Mononuclear cell (primary cell): Measurements from ENCODE around the gene CENPN. TPM values are rescaled to one million over a fixed set of nuclear protein-coding genes. Genes with fewer than 3 reads are reported as not detected.

ENCODE experiments used
- H3K27me3 ChIP-seq: 2 replicates; pipeline ENCODE4 v1.6.0; 2011; ENCODE audit warnings: low read length, control low read depth; ENCODE audit not compliant: insufficient read depth
- H3K4me1 ChIP-seq: 2 replicates; pipeline ENCODE4 v1.5.1; 2011; ENCODE audit warnings: mild to moderate bottlenecking, low read length, control low read depth; ENCODE audit not compliant: insufficient read depth
- H3K4me3 ChIP-seq: 2 replicates; pipeline ENCODE4 v1.5.1; 2011; ENCODE audit warnings: mild to moderate bottlenecking, low read length, moderate library complexity
- H3K9me3 ChIP-seq: 2 replicates; pipeline ENCODE4 v1.5.1; 2011; ENCODE audit warnings: low read depth, mild to moderate bottlenecking, control low read depth, low read length
- total RNA-seq: library from RNA; depleted of rRNA; stranded (reverse); fragments of >200 nt; gene quantifications from one replicate; pipeline ENCODE4 v1.2.3, GENCODE V29; 2012

CENPN gene
- total RNA-seq, 1 donor: 8.6 TPM

DNA sequence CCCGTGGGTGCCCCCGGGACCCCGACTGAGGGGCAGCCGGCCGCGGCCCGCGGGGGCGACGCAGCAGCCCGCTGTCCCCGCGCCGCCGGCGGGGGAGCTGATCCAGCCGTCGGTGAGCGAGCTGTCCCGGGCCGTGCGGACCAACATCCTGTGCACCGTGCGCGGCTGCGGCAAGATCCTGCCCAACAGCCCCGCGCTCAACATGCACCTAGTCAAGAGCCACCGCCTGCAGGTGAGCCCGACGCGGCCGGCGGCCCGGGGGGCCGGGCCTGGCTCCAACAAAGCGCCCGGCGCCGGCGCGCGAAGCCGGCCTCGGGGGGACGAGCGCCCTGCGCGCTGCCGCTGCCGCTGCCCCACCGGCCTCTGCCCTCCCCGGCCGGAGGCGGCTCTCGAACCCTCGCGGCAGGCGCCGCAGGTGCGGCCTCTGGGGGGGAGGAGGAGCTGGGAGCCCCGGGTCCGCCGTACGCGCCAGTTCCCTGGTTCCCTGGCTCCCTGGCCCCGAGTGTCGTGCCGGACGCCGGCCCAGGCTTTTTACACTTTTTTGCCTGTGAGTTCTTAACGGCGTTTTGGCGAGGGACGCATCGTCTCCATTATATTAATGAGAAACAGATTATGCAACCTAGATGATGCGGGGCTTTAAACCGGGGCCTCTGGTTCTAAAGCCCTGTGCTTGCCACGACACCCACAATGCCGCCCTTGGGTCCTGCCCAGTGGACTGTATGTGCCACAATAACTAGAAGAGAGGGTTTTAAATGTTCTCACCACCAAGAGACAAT is 29.1 kb downstream of the CENPN start:
- Histone ChIP-seq H3K4me3 (peak overlapping the region; percentile 73), H3K4me1 (peaks cover 24% of the 10 kb centered on the region), H3K9me3 (no peaks in the 10 kb centered on the region), H3K27me3 (no peaks in the 10 kb centered on the region)

DNA sequence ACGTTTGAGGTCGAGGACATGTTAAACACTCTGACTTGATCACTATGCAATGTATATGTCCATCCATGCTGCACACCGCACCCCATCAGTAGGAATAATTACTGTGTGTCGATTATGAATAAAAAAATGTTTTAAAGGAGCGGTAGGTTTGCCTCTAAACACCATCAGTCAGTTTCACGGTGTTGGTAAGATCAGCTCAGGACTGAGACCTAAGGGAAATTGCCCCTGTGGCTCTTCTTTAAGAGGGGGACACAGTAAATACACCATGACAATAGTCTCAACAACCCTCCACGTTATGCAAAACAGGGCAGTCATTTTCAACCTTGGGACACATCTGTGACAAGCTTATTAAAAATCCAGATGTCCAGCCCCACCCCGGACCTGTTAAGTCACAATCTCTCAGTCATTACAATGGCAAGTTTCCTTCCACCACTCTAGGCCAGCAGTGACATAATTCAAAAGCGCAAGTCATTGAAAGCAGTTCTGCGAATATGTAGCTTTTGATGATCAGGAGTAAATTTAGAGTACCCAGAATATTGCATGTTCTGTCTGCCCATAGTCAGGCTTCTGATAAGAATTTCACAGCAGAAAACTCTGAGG is 29.8 kb downstream of the CENPN start:
- Histone ChIP-seq H3K4me1 (peaks cover 24% of the 10 kb centered on the region), H3K4me3 (peak overlapping the region; percentile 73), H3K27me3 (no peaks in the 10 kb centered on the region), H3K9me3 (no peaks in the 10 kb centered on the region)

DNA sequence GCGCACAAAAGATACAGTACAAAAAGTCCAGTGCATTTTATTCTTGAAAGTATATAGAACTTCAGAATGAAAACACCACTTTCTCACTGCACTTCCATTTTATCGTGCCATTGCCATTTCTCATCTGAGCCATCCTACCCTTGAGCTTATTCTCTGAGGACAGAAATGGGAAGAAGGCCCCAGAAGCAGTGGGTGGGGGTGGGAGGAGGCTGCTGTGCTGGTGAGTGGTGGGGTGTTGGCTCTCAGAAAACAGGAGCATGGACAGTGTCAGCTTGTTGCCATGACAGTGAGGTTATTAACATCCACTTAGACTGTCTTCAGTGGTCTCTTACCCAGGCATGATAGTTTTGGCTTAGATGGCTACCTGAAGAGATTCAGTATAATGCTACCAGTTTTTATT is 33.1 kb downstream of the CENPN start:
- no peak overlapping the region for H3K4me3 ChIP-seq
- no peaks in the 10 kb centered on the region for H3K9me3 ChIP-seq
- H3K27me3 ChIP-seq: no peaks in the 10 kb centered on the region
- H3K4me1 ChIP-seq: peaks cover 24% of the 10 kb centered on the region

DNA sequence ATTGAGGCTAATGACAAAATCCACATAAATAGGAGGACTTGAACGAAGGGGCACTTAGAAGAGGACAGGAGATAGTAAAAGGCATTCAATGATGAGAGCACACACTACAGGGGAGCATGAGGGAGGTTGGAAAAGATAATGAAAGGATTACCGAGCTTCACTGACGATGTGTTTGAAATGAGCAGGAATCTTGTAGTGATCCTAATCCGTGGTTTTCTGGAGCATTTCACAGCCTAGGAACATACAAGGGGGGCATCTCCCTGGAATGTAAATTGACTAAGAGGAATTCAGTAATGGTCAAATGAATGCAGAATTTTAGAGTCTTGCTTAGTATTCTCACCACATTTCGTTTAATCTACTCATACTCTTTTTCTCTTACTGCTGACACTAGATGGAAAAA is 33.8 kb downstream of the CENPN start:
- Histone ChIP-seq H3K4me3 (no peak overlapping the region), H3K4me1 (peaks cover 24% of the 10 kb centered on the region), H3K9me3 (no peaks in the 10 kb centered on the region), H3K27me3 (no peaks in the 10 kb centered on the region)

DNA sequence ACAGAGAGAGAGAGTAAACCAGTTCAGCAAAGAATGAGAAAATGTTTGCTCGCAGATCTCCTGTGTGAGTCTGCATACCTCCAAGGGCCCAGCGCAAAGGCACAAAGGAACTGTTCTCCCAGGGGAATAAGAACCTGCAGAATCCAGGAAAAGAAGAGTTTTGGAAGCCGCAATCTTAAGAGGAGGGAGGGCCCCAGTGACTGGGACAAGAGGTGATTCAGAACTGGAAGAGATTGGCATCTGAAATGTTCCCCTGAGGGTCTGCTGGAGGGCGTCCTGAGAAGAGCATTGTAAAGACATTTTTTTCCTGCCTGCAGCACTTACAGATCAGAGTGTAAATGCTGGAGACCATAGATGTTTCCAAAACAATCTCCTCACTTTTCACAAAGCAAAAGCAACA is 34.7 kb downstream of the CENPN start:
- Histone ChIP-seq H3K4me1 (peaks cover 20% of the 10 kb centered on the region), H3K4me3 (no peak overlapping the region), H3K27me3 (no peaks in the 10 kb centered on the region), H3K9me3 (no peaks in the 10 kb centered on the region)

DNA sequence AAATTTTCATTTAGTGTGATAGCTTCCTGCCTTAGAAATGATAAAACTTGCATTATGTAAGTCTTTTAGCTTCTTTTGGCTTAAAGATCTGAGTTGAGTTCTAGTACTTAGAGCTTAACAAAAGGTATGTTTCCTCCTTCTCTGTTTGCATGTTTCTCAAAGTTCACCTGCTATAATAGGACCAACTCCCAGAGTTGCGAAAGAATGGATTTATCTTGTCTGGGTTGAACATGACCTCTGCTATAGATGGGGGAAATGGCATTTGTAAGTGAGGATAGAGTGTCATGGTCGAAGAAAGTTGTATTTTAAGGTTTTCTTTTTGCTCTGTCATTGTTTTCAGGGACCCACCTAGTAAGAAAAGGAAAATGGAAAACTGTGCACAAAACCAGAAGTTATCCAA is 35.8 kb downstream of the CENPN start:
- no peaks in the 10 kb centered on the region for H3K27me3 ChIP-seq
- no peak overlapping the region for H3K4me3 ChIP-seq
- H3K4me1 ChIP-seq: peaks cover 9% of the 10 kb centered on the region
- no peaks in the 10 kb centered on the region for H3K9me3 ChIP-seq

- Histone ChIP-seq H3K27me3 (no peaks in the 10 kb centered on the region), H3K4me3 (no peak overlapping the region), H3K9me3 (peaks cover 9% of the 10 kb centered on the region), H3K4me1 (no peaks in the 10 kb centered on the region)
Observed at GRCh38 chr16:81053761-81054160, 46.7 kb downstream of the CENPN start.

GRCh38 chr16:81060576-81061306 is 53.7 kb downstream of the CENPN start:
- Histone ChIP-seq H3K9me3 (no peaks in the 10 kb centered on the region), H3K4me1 (no peaks in the 10 kb centered on the region), H3K27me3 (no peaks in the 10 kb centered on the region), H3K4me3 (no peak overlapping the region)

GRCh38 chr16:81061307-81061640 is 54.3 kb downstream of the CENPN start:
- Histone ChIP-seq H3K9me3 (no peaks in the 10 kb centered on the region), H3K4me3 (no peak overlapping the region), H3K4me1 (no peaks in the 10 kb centered on the region), H3K27me3 (no peaks in the 10 kb centered on the region)

DNA sequence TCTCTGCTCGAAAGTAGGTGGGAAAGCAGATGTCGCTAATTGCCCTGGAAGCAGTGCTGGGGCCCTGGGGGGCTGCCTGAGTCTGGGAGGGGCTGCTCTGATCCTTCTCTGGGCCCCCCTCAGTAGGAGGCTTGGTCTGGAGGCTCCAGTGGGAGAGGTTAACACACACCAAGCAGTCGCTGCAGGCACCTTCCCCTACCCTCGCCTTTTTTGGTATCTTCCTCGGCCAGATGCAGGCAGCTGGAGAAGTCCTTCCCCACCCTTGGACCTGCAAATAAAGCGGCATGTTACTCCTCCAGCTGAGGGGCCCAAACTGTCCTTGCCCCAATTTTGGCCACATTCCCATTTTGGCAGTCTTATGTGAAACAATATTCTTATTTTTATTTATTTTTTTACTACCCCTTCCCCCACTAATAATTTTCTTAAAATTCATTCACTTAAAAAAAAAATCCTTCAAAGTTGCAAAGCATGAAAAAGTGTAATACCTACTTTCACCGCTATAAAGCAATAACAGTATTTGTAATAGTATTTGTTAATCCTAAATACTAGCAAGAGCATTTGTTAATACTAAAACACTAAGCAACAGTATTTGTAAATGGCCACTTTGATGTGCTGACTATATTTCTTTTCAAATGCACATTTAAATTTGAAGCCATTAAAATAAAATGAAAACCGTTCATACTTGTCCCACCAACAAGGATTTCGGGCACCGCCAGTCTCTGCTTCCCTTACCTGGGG is 55.0 kb downstream of the CENPN start:
- Histone ChIP-seq H3K9me3 (no peaks in the 10 kb centered on the region), H3K4me3 (no peak overlapping the region), H3K4me1 (no peaks in the 10 kb centered on the region), H3K27me3 (no peaks in the 10 kb centered on the region)

DNA sequence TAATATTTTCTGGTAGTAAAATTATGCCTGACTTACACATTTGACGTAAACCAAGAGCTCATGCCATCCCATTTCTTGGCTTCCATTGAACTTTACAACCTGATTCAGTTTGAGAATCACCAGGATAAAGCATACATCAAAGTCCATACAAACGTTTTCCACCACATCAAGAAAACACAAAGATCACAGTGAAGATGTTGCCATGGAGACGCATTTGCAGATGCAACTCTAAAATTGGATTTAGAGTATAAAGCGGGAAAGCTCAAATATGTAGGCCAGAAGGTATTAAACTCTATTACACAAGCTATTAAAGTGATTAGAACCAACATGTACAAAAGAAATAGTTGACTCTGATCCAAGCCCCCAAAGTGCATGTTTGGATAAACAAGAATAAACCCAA is 59.7 kb downstream of the CENPN start:
- Histone ChIP-seq H3K4me3 (no peak overlapping the region), H3K9me3 (no peaks in the 10 kb centered on the region), H3K4me1 (no peaks in the 10 kb centered on the region), H3K27me3 (no peaks in the 10 kb centered on the region)

GRCh38 chr16:81067166-81067565 is 60.2 kb downstream of the CENPN start:
- H3K4me1 ChIP-seq: no peaks in the 10 kb centered on the region
- no peaks in the 10 kb centered on the region for H3K9me3 ChIP-seq
- H3K4me3 ChIP-seq: no peak overlapping the region
- no peaks in the 10 kb centered on the region for H3K27me3 ChIP-seq

DNA sequence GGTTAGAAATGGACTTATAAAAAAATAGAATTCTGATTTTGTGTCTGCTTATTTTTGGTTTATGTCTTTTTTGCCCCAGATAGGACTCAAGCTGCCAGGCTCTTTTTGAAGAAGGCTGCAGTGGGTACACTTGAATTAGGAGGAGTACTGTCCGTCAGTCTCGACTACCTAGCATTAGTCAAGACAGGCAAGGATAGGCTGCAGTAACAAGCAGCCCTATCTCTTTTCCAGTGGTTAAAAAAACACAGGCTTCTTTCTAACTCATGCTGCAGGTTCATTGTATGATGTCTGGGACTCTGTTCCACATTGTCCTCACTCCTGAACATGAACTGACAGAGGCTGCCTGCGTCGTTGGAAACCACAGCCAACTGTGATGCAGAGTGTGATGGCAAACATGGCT is 62.0 kb downstream of the CENPN start:
- no peaks in the 10 kb centered on the region for H3K9me3 ChIP-seq
- H3K4me1 ChIP-seq: no peaks in the 10 kb centered on the region
- no peak overlapping the region for H3K4me3 ChIP-seq
- H3K27me3 ChIP-seq: no peaks in the 10 kb centered on the region

- no peaks in the 10 kb centered on the region for H3K27me3 ChIP-seq
- H3K4me1 ChIP-seq: no peaks in the 10 kb centered on the region
- no peak overlapping the region for H3K4me3 ChIP-seq
- H3K9me3 ChIP-seq: no peaks in the 10 kb centered on the region
Observed at GRCh38 chr16:81070979-81071378, 64.0 kb downstream of the CENPN start.

- no peaks in the 10 kb centered on the region for H3K9me3 ChIP-seq
- no peaks in the 10 kb centered on the region for H3K27me3 ChIP-seq
- peaks cover 5% of the 10 kb centered on the region for H3K4me1 ChIP-seq
- H3K4me3 ChIP-seq: no peak overlapping the region
Observed at GRCh38 chr16:81071805-81072204, 64.8 kb downstream of the CENPN start.
